CD4-positive, alpha-beta T cell treated with Interleukin-15 for 1 hour (primary cell): ENCODE results near the gene UNCX.

Experiments used
- DNase-seq: peaks from one replicate; pipeline ENCODE4 v3.0.0-alpha.2; 2020

Gene UNCX

GRCh38 chr7:1218541-1219165 lies 14.0 kb upstream of the UNCX start:
- DNase-seq, result no peak

DNA sequence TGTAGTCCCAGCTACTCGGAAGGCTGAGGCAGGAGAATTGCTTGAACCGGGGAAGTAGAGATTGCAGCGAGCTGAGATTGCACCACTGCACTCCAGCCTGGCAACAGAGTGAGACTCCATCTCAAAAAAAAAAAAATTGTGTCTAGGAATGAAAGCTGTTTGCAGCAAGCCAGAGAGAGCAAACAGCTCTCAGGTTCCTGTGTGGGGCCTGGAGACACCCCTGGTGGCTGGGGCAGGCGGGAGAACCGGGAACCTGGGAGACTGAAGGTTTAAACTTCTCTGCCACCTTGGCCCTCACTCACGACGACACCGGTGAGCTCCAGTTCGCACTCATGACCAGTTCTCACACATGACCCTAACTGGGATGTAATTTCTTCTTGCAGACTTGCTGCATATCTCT lies 13.2 kb upstream of the UNCX start:
- DNase-seq, result no peak

DNA sequence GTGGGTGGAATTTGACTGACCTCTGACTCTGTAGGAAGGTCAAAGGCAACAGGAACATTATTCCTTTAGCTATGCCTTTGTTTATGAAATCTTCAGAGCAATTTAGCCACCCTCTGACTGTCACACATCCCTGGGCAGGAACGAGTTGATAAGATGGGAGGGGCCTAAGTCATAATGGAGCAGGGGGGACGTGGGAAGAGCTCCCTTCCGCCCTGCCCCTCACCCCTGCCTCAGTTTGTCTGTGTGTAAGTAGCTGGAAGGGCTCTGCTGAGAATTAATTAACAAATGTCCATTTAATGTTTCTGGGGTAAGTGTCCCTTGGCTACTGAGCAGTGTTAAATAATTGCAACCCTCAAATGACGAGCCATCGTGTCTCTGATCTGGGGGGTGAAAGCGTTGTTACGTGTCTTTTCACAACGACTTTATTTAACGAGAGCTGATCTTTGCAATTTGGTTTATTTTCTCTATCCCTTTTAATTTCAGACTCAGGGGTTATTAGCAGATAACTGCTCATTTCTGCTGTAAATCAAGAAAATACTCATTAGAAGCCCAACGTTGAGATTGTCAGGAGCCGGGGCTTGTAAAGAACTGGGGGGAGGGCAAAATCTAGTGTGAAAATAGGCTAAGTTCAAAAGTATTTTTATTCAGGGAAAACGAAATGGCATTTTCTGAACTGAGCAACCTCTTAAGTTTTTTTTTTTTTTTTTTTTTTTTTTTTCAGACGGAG lies 12.5 kb upstream of the UNCX start:
- no peak for DNase-seq

DNA sequence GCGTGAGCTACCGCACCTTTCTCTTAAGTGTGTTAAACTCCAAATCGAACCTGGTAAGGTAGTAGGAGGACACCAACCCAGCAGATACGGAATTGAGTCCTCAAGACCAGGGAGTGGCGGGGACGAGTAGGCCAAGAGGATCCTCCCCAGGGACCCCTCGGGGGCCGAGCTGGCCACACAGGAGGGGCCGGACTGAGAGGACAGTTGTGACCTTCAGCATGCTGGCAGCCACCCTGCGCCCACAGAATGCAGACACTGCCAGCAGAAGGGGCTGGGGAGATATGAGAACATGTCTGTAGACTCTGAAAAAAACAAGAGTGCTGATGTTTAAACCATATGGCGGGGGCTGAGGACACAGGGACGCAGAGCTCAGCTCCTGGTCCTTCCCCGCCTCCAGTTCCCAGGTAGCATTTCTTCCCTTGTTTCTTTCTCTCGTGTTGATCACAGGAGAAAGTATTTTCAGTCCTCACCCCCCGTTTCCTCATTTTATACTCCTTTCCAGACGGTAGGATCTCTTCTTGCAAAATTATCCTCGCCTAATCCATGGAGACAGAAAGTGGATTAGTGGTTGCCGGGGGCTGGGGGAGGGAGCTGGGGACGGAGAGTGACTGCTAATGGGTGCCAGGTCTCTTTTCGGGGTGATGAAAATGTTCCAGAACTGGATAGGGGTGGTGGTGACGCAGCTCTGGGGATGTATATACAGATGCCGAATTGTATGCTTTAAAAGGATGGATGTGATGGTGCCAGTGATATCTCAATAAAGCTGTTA lies 11.5 kb upstream of the UNCX start:
- DNase-seq, result no peak

DNA sequence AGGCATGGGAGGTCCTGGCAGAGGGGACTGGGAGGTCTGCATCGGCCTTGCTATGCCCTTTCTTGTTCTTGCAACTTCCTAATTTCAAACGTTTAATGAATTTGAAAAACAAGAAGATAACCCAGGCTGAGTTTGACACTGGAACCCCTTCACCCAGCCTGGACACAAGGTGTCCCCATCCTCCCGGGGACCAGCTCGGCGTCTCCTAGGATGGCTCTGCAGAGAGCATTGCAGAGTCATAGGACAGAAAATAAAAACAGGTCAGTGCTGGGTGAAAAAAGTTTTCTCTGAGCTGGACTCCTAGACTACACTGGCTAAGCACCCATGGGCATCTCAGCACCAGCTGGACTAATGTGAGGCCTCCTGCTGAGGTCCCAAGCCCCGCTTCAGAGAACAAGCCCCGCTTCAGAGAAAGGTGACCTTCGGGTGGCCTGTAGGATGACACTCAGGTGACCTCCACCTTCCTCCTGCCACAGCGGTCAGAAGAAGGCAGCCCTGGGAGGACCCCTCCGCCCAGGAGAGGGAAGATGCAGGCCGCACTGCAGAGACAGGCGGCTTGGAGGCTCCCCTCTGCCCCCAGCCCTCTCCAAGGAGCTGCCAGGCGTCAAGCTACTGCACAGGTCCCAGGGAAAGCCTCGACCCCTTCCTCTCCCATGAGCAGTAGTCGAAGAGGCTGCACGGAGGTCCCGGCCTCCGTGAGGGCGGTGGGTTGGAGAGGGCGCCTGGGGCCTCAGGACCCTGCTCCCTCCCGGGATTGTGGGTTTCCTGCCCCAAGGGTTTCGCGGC lies 9.3 kb upstream of the UNCX start:
- DNase-seq, result no peak

DNA sequence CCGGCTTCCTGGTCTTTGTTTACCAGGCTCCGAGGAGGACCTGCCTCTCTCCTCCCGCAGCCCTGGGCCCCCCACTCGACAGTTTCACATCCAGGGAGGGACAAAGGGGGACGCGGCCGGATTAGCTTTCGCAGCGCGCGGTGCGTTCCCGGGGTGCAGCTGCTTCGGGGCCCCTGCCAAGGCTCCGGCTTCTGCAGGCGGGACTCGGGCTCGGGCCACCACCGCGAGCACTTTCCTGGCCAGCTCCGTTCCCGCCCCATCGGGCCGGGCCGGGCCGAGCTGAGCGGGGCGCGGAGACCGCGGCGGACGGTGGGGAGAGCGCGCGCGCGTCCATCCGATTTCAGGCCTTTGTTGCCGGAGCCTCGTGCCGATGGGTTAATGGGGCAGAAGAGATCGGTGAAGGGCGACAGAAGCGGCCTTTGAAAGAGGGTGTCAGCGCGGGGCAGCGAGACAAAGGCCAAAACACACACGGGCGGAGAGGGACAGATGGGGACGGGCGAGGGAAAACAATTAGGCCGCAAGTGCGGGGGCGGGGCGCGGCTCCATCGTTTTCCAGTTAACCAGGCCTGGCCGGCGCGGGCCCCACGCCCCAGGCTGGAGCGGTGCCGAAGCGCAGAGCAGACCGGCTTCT lies 8.5 kb upstream of the UNCX start:
- no peak for DNase-seq

GRCh38 chr7:1225030-1225429 lies 7.6 kb upstream of the UNCX start:
- DNase-seq, result no peak

DNA sequence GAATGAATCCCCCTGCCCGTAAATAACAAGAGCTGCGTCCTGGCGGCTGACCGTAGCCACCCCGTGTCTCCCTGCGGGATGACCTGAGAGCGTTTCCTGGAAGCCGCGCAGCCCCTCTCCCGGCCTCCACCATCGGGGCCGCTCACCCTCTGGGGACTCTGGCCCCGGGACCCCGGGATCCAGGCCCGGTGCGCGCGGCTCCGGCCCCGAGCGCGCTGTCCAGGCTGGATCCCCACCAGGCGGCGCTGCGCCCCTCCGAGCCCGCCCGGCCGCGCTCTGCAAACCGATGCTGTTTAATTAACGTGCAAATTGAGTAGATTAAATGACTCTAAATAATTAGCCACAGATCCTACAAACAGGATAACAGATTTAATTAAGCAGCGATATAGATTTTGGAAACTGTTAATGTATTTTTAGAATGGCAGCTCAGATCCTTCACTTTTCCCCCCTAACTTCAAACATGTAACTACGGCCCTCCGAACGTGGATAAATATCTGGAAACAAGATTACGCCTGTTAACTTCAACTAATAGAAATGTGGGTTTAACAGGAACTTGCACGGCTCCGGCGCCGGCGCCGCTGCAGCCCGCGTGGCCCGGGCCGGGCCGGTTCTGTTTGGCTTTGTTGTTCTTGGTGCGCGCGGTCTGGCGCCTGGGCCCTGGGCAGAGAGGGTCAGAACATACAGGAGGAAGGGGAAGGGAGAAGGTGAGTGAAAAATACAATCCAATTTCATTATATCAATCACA lies 7.1 kb upstream of the UNCX start:
- no peak for DNase-seq

- DNase-seq, result no peak
Observed at GRCh38 chr7:1226186-1226901, 6.3 kb upstream of the UNCX start.

GRCh38 chr7:1227071-1227804 lies 5.4 kb upstream of the UNCX start:
- DNase-seq, result no peak

DNA sequence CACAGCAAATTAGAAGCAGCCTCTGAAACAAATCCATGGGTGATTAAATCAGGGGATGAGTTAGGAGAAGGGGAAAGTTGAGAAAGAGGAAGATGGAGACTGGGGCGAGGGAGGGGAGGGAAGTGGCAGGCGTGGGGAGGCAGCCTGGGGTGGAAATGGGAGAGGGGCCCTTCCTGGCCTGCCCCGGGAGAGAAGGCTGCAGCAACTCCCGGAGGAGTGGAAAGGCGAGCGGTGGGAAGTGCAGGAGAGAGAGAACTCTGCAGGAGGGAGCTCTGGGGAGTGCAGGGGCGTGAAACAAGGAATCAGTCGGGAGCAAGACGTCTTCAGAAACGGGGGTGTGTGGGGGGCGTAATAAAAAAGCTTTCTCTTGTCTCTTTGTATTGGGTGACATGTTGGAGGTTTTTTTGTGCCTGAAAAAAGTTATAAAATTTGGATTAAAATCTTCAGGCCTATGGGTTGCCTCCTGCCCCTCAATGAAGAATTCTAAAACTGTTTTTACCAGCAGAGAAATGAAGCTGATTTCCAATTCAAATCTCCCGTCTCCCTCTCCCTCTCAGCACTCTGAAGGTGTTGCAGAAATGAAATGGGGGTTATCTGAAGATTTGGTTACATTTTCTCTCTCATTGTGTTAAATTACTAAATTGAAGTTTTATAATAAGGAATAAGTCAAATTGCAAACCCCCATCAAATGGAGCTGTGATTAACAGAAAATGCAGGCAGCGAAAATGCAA lies 4.7 kb upstream of the UNCX start:
- DNase-seq, result no peak

GRCh38 chr7:1228545-1229201 lies 4.0 kb upstream of the UNCX start:
- DNase-seq, result no peak

GRCh38 chr7:1229202-1229947 lies 3.3 kb upstream of the UNCX start:
- DNase-seq, result no peak

GRCh38 chr7:1229956-1230355 lies 2.7 kb upstream of the UNCX start:
- no peak for DNase-seq

DNA sequence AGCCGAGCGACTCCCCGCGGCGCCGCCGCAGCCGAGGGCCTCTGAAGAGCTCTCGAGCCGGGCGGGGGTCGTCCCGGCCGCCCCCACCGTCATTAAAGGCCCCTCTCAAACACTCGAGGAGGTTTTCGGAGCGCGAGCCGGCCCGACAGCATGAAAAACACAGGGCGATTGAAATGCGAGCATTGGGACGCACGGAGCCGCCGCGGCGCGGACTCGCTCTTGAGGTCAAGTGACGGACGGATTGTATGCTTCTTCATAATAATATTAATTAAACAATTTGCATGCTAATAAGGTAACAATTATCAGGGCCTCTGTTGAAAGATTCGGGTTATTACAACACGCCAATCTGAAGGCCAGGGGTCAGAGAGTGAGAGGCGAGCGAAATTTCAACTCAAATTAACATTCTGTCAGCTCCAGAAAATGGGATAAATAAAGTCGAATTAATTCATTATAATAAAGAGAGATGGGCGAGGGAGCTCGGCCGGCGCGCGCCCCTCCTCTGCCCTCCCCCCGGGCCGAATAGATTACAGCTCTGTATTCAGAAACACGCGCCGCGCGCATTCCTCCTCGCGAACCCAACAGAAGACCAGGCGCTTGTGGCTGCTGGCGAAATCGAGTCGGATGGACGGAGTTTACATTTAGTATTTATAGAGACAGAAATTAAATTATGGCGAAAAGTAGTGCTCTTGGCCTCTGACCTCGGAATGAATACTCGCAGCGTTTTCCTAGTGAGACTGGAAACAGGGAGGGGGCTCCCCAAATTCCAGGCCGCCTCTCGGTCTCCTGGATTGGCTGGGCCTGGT lies 2.1 kb upstream of the UNCX start:
- DNase-seq, result no peak

- DNase-seq, result no peak
Observed at GRCh38 chr7:1231214-1232102, 1.2 kb upstream of the UNCX start.

- DNase-seq, result no peak
Observed at GRCh38 chr7:1232103-1232466, 587 bp upstream of the UNCX start.
